Stimulated activated CD8-positive, alpha-beta memory T cell treated with anti-CD3 and anti-CD28 coated beads, Interleukin-4, amount 100 ng/mL, for 24 hours (primary cell): ENCODE measurements around the gene PDK3.

ENCODE experiments used
- DNase-seq: peaks from one replicate; pipeline ENCODE4 v3.0.0-alpha.2; 2020; ENCODE audit warnings: low read depth

PDK3 gene

GRCh38 chrX:24553011-24553410 lies 87.9 kb downstream of the PDK3 start:
- no peak for DNase-seq

- no peak for DNase-seq
Observed at GRCh38 chrX:24561121-24561520, 96.0 kb downstream of the PDK3 start.

GRCh38 chrX:24563291-24564010 lies 98.4 kb downstream of the PDK3 start:
- DNase-seq: no peak

GRCh38 chrX:24566240-24566639 lies 101.2 kb downstream of the PDK3 start:
- no peak for DNase-seq

GRCh38 chrX:24567169-24567568 lies 102.1 kb downstream of the PDK3 start:
- no peak for DNase-seq

- no peak for DNase-seq
Observed at GRCh38 chrX:24574743-24575142, 109.7 kb downstream of the PDK3 start.

- no peak for DNase-seq
Observed at GRCh38 chrX:24575496-24575895, 110.4 kb downstream of the PDK3 start.

- no peak for DNase-seq
Observed at GRCh38 chrX:24577091-24577490, 112.0 kb downstream of the PDK3 start.
